ENCODE data around the gene DPH3.

DPH3 gene

GRCh38 chr3:16255726-16256125 lies 9.0 kb downstream of the DPH3 start:
- no peak overlapping the region for H3K4me3 ChIP-seq (ENCODE audit: low read depth, low read length)
- peaks cover 3 to 21% of the 10 kb centered on the region in 2 experiments; a peak in 2 of 3 replicates for H3K36me3 ChIP-seq (ENCODE audit: control insufficient read depth in 2 of 2, insufficient read depth in 1 of 2, low read length in 2 of 2)
- no peaks in the 10 kb centered on the region for H3K4me1 ChIP-seq (ENCODE audit: control insufficient read depth, insufficient read depth, low read length)
- TF ChIP-seq ZNF704 (tag by site-specific recombination; IDR thresholded peaks at IDR 0.05), result no peak
- no peak for TF ChIP-seq ZNF777 (tag by site-specific recombination; IDR thresholded peaks at IDR 0.05; ENCODE audit: borderline replicate concordance)
- TF ChIP-seq IKZF3 (tag by site-specific recombination; IDR thresholded peaks at IDR 0.05), result no peak
- TF ChIP-seq ZFP41 (tag by site-specific recombination; IDR thresholded peaks at IDR 0.05; ENCODE audit: borderline replicate concordance), result no peak
- no peak for TF ChIP-seq ZNF146 (tag by site-specific recombination; IDR thresholded peaks at IDR 0.05)
- TF ChIP-seq GFI1B (tag by site-specific recombination; IDR thresholded peaks at IDR 0.05), result no peak
- TF ChIP-seq HIC1 (tag by site-specific recombination; IDR thresholded peaks at IDR 0.05), result no peak
- no peak for TF ChIP-seq ZNF211 (tag by site-specific recombination; IDR thresholded peaks at IDR 0.05; ENCODE audit: low read depth)
- TF ChIP-seq PRDM10 (tag by site-specific recombination; IDR thresholded peaks at IDR 0.05), result no peak
- no peak for TF ChIP-seq ZNF341 (tag by site-specific recombination; IDR thresholded peaks at IDR 0.05; ENCODE audit: low read depth)
- TF ChIP-seq ZNF529 (tag by site-specific recombination; IDR thresholded peaks at IDR 0.05; ENCODE audit: insufficient replicate concordance), result no peak
- no peak for TF ChIP-seq ZFP3 (tag by site-specific recombination; IDR thresholded peaks at IDR 0.05; ENCODE audit: low read depth)
- no peak for TF ChIP-seq ZNF530 (tag by site-specific recombination; IDR thresholded peaks at IDR 0.05; ENCODE audit: low read depth)
- no peak for TF ChIP-seq KLF8 (tag by site-specific recombination; IDR thresholded peaks at IDR 0.05)
- no peak for TF ChIP-seq ZFP69B (tag by site-specific recombination; IDR thresholded peaks at IDR 0.05)
- TF ChIP-seq ZNF792 (tag by site-specific recombination; IDR thresholded peaks at IDR 0.05), result no peak
- TF ChIP-seq AEBP2 (tag by site-specific recombination; IDR thresholded peaks at IDR 0.05; ENCODE audit: borderline replicate concordance), result no peak
- TF ChIP-seq ZNF580 (tag by site-specific recombination; IDR thresholded peaks at IDR 0.05), result no peak
- TF ChIP-seq ZXDB (tag by site-specific recombination; IDR thresholded peaks at IDR 0.05), result no peak
- ChIA-PET POLR2A (no interaction called here), CTCF (interaction anchor here (0.5 kb wide), 1 partner anchor 988 kb away, joined by 3 read pairs; no protein-coding TSS in a partner anchor)
- no peaks in the 10 kb centered on the region for H3K9me3 ChIP-seq (ENCODE audit: control insufficient read depth, insufficient read depth, low read depth, low read length)
- no peak overlapping the region for H3K27ac ChIP-seq (ENCODE audit: extremely low read depth, low read depth, low read length)
